Esophagus squamous epithelium (tissue), 4 donors: ENCODE results near the gene GRK4.

Experiments
- CTCF ChIP-seq, 6 experiments: fragments of 450-650 bp in 4 of 6; fragments of 200-600 bp in 2 of 6; sonication (generic) in 2 of 6; IDR thresholded peaks; one replicate each; pipeline ENCODE4 v1.5.1; 2016 to 2019; ENCODE audit warnings: antibody characterized with exemption in 6 of 6, mild to moderate bottlenecking in 4 of 6, moderate library complexity in 4 of 6
- POLR2A ChIP-seq, 4 donors: fragments of 450-650 bp; IDR thresholded peaks; one replicate each; pipeline ENCODE4 v1.6.1; 2017; ENCODE audit warnings: antibody characterized with exemption in 4 of 4, mild to moderate bottlenecking in 4 of 4, moderate library complexity in 3 of 4

GRCh38 chr4:3040452-3041191 is 77.3 kb downstream of the GRK4 start:
- TF ChIP-seq POLR2A (IDR thresholded peaks at IDR 0.05) (no peak), CTCF (IDR thresholded peaks at IDR 0.05) (no peak)
